Stimulated activated CD8-positive, alpha-beta memory T cell treated with anti-CD3 and anti-CD28 coated beads, Interleukin-12 subunit alpha, Interleukin-12 subunit beta, amount 100 ng/mL, for 24 hours (primary cell): Measurements from ENCODE around the gene TMBIM4.

Experiments
- DNase-seq: peaks from one replicate; pipeline ENCODE4 v3.0.0-alpha.2; 2020; ENCODE audit errors: extremely low read depth

The TMBIM4 gene

GRCh38 chr12:66092559-66093269 lies 77.1 kb downstream of the TMBIM4 start:
- DNase-seq = no peak

- DNase-seq = no peak
Observed at GRCh38 chr12:66090157-66090556, 79.6 kb downstream of the TMBIM4 start.

GRCh38 chr12:66087365-66087943 lies 82.3 kb downstream of the TMBIM4 start:
- DNase-seq = no peak

GRCh38 chr12:66085998-66086397 lies 83.8 kb downstream of the TMBIM4 start:
- DNase-seq = no peak
